B cell (primary cell): Measurements from ENCODE around the gene FUBP3. TPM values are rescaled to one million over a fixed set of nuclear protein-coding genes. Genes with fewer than 3 reads are reported as not detected.

ENCODE experiments used
- ATAC-seq: fragments of 200-7000 bp; cut with Tn5 transposase; one replicate; pipeline ENCODE4 v1.10.0; 2021; ENCODE audit warnings: low read depth, mild to moderate bottlenecking, moderate number of reproducible peaks, moderate library complexity
- CTCF ChIA-PET: fragments of 350-600 bp; sonication (Branson Sonifier 250); formaldehyde crosslinking; loops from one replicate; lab custom pipeline; 2021; ENCODE audit warnings: antibody characterized with exemption, inconsistent platforms; lab: Charles Lee
- POLR2A ChIA-PET: fragments of 350-600 bp; sonication (Branson Sonifier 250); formaldehyde crosslinking; loops from one replicate; lab custom pipeline; 2021; ENCODE audit warnings: antibody characterized with exemption; lab: Charles Lee
- DNase-seq: peaks from one replicate; pipeline ENCODE4 v3.0.0; 2013
- H2AFZ ChIP-seq: 2 replicates; pipeline ENCODE4 v1.6.1; 2012; ENCODE audit warnings: mild to moderate bottlenecking, low read depth, low read length; ENCODE audit not compliant: insufficient read depth, poor library complexity, severe bottlenecking
- H3K27ac ChIP-seq, 2 donors: 1 replicate in 1 of 2; 2 replicates in 1 of 2; pipeline ENCODE4 v1.5.1; 2012 to 2013; ENCODE audit warnings: low read length in 2 of 2, mild to moderate bottlenecking in 2 of 2, moderate library complexity in 1 of 2
- H3K27me3 ChIP-seq, 4 experiments: fragments of 200-600 bp in 1 of 4; sonication (generic) in 1 of 4; replicated peaks in 1 of 4; 1 replicate in 2 of 4; 2 replicates in 2 of 4; pipeline versions ENCODE4 v1.6.1 to v1.7.0; 2013 to 2016; ENCODE audit warnings: low read length in 3 of 4, mild to moderate bottlenecking in 2 of 4, mixed read lengths in 1 of 4, moderate library complexity in 1 of 4; ENCODE audit not compliant: insufficient read depth in 4 of 4, control insufficient read depth in 3 of 4; ENCODE audit errors: control extremely low read depth in 1 of 4
- H3K36me3 ChIP-seq, 2 experiments: replicated peaks in 1 of 2; 1 replicate in 1 of 2; 2 replicates in 1 of 2; pipeline versions ENCODE4 v1.6.1 to v1.7.1; 2013; ENCODE audit warnings: low read length in 1 of 2; ENCODE audit not compliant: insufficient read depth in 2 of 2, control insufficient read depth in 1 of 2; ENCODE audit errors: control extremely low read depth in 1 of 2, extremely low read depth in 1 of 2
- H3K4me1 ChIP-seq, 2 donors: fragments of 200-600 bp in 1 of 2; sonication (generic) in 1 of 2; 1 replicate in 1 of 2; 2 replicates in 1 of 2; pipeline versions ENCODE4 v1.5.1 to v1.6.1; 2013 to 2017; ENCODE audit warnings: low read length in 2 of 2; ENCODE audit not compliant: control insufficient read depth in 2 of 2, insufficient read depth in 2 of 2
- H3K4me2 ChIP-seq: replicated peaks from 2 replicates; pipeline ENCODE3; 2012; ENCODE audit warnings: mild to moderate bottlenecking, low read depth, low read length; ENCODE audit not compliant: poor library complexity, severe bottlenecking
- H3K4me3 ChIP-seq, 5 experiments: fragments of 200-600 bp in 1 of 5; sonication (generic) in 1 of 5; 1 replicate in 3 of 5; 2 replicates in 2 of 5; pipeline versions ENCODE4 v1.5.1 to v1.7.0; 2011 to 2016; ENCODE audit warnings: low read length in 4 of 5, mild to moderate bottlenecking in 4 of 5, low read depth in 2 of 5, control low read depth in 1 of 5, moderate library complexity in 1 of 5; ENCODE audit not compliant: insufficient read depth in 1 of 5; ENCODE audit errors: control extremely low read depth in 1 of 5, extremely low read depth in 1 of 5
- H3K79me2 ChIP-seq: fragments of 200-600 bp; sonication (generic); one replicate; pipeline ENCODE4 v1.6.0; 2016; ENCODE audit warnings: low read length; ENCODE audit not compliant: control insufficient read depth, insufficient read depth
- H3K9ac ChIP-seq: fragments of 200-600 bp; sonication (generic); 2 replicates; pipeline ENCODE4 v1.6.1; 2017; ENCODE audit warnings: mild to moderate bottlenecking, low read length, moderate library complexity
- H3K9me3 ChIP-seq, 3 donors: one replicate each; pipeline versions ENCODE4 v1.6.1 to v1.7.1; 2013; ENCODE audit warnings: low read length in 2 of 3; ENCODE audit not compliant: control insufficient read depth in 2 of 3, insufficient read depth in 1 of 3; ENCODE audit errors: control extremely low read depth in 1 of 3
- H4K20me1 ChIP-seq: 2 replicates; pipeline ENCODE4 v1.6.0; 2012; ENCODE audit warnings: mild to moderate bottlenecking, low read length; ENCODE audit not compliant: insufficient read depth, control insufficient read depth, poor library complexity, severe bottlenecking
- H3K27ac Mint-ChIP-seq: one replicate; pipeline ENCODE4 v1.8.0; 2021; ENCODE audit warnings: mixed read lengths
- H3K27me3 Mint-ChIP-seq: one replicate; pipeline ENCODE4 v1.8.0; 2021; ENCODE audit warnings: mixed read lengths
- H3K4me1 Mint-ChIP-seq: one replicate; pipeline ENCODE4 v1.8.0; 2021; ENCODE audit warnings: mixed read lengths
- H3K4me3 Mint-ChIP-seq: one replicate; pipeline ENCODE4 v1.8.0; 2021; ENCODE audit warnings: mixed read lengths
- H3K9me3 Mint-ChIP-seq: one replicate; pipeline ENCODE4 v1.8.0; 2022; ENCODE audit warnings: mixed read lengths; ENCODE audit not compliant: insufficient read depth
- CTCF ChIP-seq: fragments of 200-600 bp; IDR thresholded peaks from one replicate; pipeline ENCODE4 v1.8.0; 2022; ENCODE audit warnings: antibody characterized with exemption, mild to moderate bottlenecking
- EZH2 ChIP-seq: IDR thresholded peaks from 2 replicates; pipeline ENCODE4 v1.6.1; 2012; ENCODE audit warnings: borderline replicate concordance, low read depth, mild to moderate bottlenecking, moderate library complexity, low read length; ENCODE audit not compliant: insufficient read depth, poor library complexity, severe bottlenecking
- WGBS: methylation state at CpG from one replicate; pipeline ENCODE4 v1.1.5; 2013; ENCODE audit warnings: missing lambda C conversion rate; ENCODE audit not compliant: insufficient coverage; 5-methylcytosine and 5-hydroxymethylcytosine counted together
- intact Hi-C: fragments of 100-400 bp; cut with micrococcal nuclease; formaldehyde crosslinking; loops from one replicate; pipeline ENCODE4 v1.10.0; 2022
- polyA plus RNA-seq: library from polyadenylated mRNA; depleted of rRNA; stranded (reverse); fragments of >200 nt; gene quantifications from 2 replicates; pipeline ENCODE4 v1.2.3, GENCODE V29; 2012
- total RNA-seq, 2 donors: library from RNA; stranded (reverse); fragments of 120-200 nt in 1 of 2; gene quantifications; 1 replicate in 1 of 2; 2 replicates in 1 of 2; pipeline versions ENCODE4 v1.2.3 to v1.2.4, GENCODE V29; 2013 to 2022

The FUBP3 gene
- total and polyA plus RNA-seq, 2 donors (not counting 1 experiment from before 2014, with no cell fraction given): 45.7 to 79.4 TPM

- Histone ChIP-seq H3K79me2 (no peaks in the 10 kb centered on the region), H3K4me2 (no peak overlapping the region), H3K27ac (no peak overlapping the region), H3K36me3 (no peaks in the 10 kb centered on the region), H3K9ac (no peak overlapping the region), H2AFZ (no peak overlapping the region), H3K27me3 (peaks cover 0 to 37% (median 18%) of the 10 kb centered on the region in 4 experiments), H3K4me3 (no peak overlapping the region), H3K9me3 (peaks cover 0 to 9% (median 0%) of the 10 kb centered on the region in 3 donors), H4K20me1 (no peaks in the 10 kb centered on the region), H3K4me1 (peaks cover 13 to 19% of the 10 kb centered on the region in 2 donors)
- intact Hi-C loops: no loop called here
- POLR2A ChIA-PET: no interaction called here
- TF ChIP-seq CTCF (no peak), EZH2 (no peak)
- DNase-seq: no peak
- peaks cover 8% of the 10 kb centered on the region for H3K4me1 Mint-ChIP-seq
- WGBS: 69% methylated on average over 2 of the region's 4 CpGs
- no peak overlapping the region for H3K27ac Mint-ChIP-seq
- H3K27me3 Mint-ChIP-seq: peaks cover 38% of the 10 kb centered on the region
- no peaks in the 10 kb centered on the region for H3K9me3 Mint-ChIP-seq
- no peak overlapping the region for H3K4me3 Mint-ChIP-seq
- ATAC-seq: no peak
- CTCF ChIA-PET: no interaction called here
These were observed 90.6 kb downstream of the FUBP3 start for GRCh38 chr9:130669965-130670364.

GRCh38 chr9:130670644-130671043 is 91.3 kb downstream of the FUBP3 start:
- CTCF ChIA-PET: no interaction called here
- DNase-seq (no peak), ATAC-seq (no peak)
- intact Hi-C loops: no loop called here
- no peak overlapping the region for H3K4me2 ChIP-seq
- Mint-ChIP-seq H3K4me1 (peaks cover 3% of the 10 kb centered on the region), H3K27me3 (peaks cover 31% of the 10 kb centered on the region), H3K27ac (no peak overlapping the region), H3K4me3 (no peak overlapping the region), H3K9me3 (no peaks in the 10 kb centered on the region)
- no peak overlapping the region for H3K27ac ChIP-seq
- no peak overlapping the region for H3K9ac ChIP-seq
- H4K20me1 ChIP-seq: no peaks in the 10 kb centered on the region
- H3K4me1 ChIP-seq: peaks cover 9 to 14% of the 10 kb centered on the region in 2 donors
- H3K79me2 ChIP-seq: no peaks in the 10 kb centered on the region
- POLR2A ChIA-PET: no interaction called here
- no peak overlapping the region for H2AFZ ChIP-seq
- WGBS: 93% methylated on average over 6 of the region's 6 CpGs
- H3K9me3 ChIP-seq: peaks cover 0 to 8% (median 0%) of the 10 kb centered on the region in 3 donors
- TF ChIP-seq EZH2 (no peak), CTCF (no peak)
- H3K36me3 ChIP-seq: no peaks in the 10 kb centered on the region
- H3K27me3 ChIP-seq: peaks cover 0 to 31% (median 15%) of the 10 kb centered on the region in 4 experiments
- H3K4me3 ChIP-seq: no peak overlapping the region
